ENCODE results near the gene PAH. TPM values are rescaled to one million over a fixed set of nuclear protein-coding genes. Genes with fewer than 3 reads are reported as not detected.
A peak's percentile ranks its signal among the peaks of the same experiment; 100 is the strongest.

Gene PAH
- polyA plus RNA-seq, 3 donors, result not detected

- no peak overlapping the region for H3K4me3 Mint-ChIP-seq
- no peak for DNase-seq
- H3K4me1 ChIP-seq (ENCODE audit: control insufficient read depth in 1 of 2, insufficient read depth in 2 of 2, low read length in 2 of 2), result no peaks in the 10 kb centered on the region
- H3K27me3 ChIP-seq (ENCODE audit: control insufficient read depth in 2 of 2, insufficient read depth in 2 of 2, low read length in 2 of 2), result no peaks in the 10 kb centered on the region
- no peaks in the 10 kb centered on the region for H4K20me1 ChIP-seq (ENCODE audit: insufficient read depth, low read length)
- peaks cover 0 to 5% (median 3%) of the 10 kb centered on the region in 7 donors for H3K9me3 Mint-ChIP-seq
- 80% methylated on average over 1 of the region's 1 CpG for WGBS (ENCODE audit: insufficient coverage)
- peaks cover 0 to 4% (median 2%) of the 10 kb centered on the region in 3 donors for H3K27me3 Mint-ChIP-seq (ENCODE audit: low read depth in 3 of 3)
- no peak overlapping the region for H3K4me2 ChIP-seq (replicated peaks; ENCODE audit: extremely low read depth, low read length, poor library complexity, severe bottlenecking)
- no peak overlapping the region for H3K27ac Mint-ChIP-seq
- no peak overlapping the region for H3K27ac ChIP-seq (ENCODE audit: low read depth in 1 of 2, low read length in 2 of 2)
- no peak overlapping the region for H3K4me3 ChIP-seq (replicated peaks in 1 of 3; ENCODE audit: low read depth in 2 of 3, low read length in 3 of 3)
- no peak overlapping the region for H2AFZ ChIP-seq (ENCODE audit: insufficient read depth, low read depth, low read length, poor library complexity, severe bottlenecking)
- no peaks in the 10 kb centered on the region for H3K36me3 ChIP-seq (replicated peaks in 1 of 2; ENCODE audit: control insufficient read depth in 1 of 2, insufficient read depth in 2 of 2, low read length in 2 of 2)
- TF ChIP-seq CTCF (IDR thresholded peaks at IDR 0.05), result no peak
- H3K9ac ChIP-seq (ENCODE audit: insufficient read depth, low read length, poor library complexity, severe bottlenecking), result no peak overlapping the region
- H3K4me1 Mint-ChIP-seq, result no peaks in the 10 kb centered on the region
- H3K79me2 ChIP-seq (ENCODE audit: insufficient read depth, low read length), result no peaks in the 10 kb centered on the region
- intact Hi-C loops (cut with micrococcal nuclease), result no loop called here
- no peaks in the 10 kb centered on the region for H3K9me3 ChIP-seq (replicated peaks in 1 of 2; ENCODE audit: control insufficient read depth in 1 of 2, insufficient read depth in 1 of 2, low read length in 2 of 2)
- H3K36me3 Mint-ChIP-seq, result no peaks in the 10 kb centered on the region
Measured at GRCh38 chr12:102896067-102896466, 21.0 kb downstream of the PAH start.

- H3K4me1 Mint-ChIP-seq, result no peaks in the 10 kb centered on the region
- H3K9me3 ChIP-seq (replicated peaks in 1 of 2; ENCODE audit: control insufficient read depth in 1 of 2, insufficient read depth in 1 of 2, low read length in 2 of 2), result no peaks in the 10 kb centered on the region
- 66% methylated on average over 2 of the region's 2 CpGs for WGBS (ENCODE audit: insufficient coverage)
- no peaks in the 10 kb centered on the region for H3K79me2 ChIP-seq (ENCODE audit: insufficient read depth, low read length)
- no peak overlapping the region for H3K9ac ChIP-seq (ENCODE audit: insufficient read depth, low read length, poor library complexity, severe bottlenecking)
- peak overlapping the region in 1 of 7 donors; percentile 50 for H3K27ac Mint-ChIP-seq
- no peak for TF ChIP-seq CTCF (IDR thresholded peaks at IDR 0.05)
- no peaks in the 10 kb centered on the region for H4K20me1 ChIP-seq (ENCODE audit: insufficient read depth, low read length)
- H3K36me3 ChIP-seq (replicated peaks in 1 of 2; ENCODE audit: control insufficient read depth in 1 of 2, insufficient read depth in 2 of 2, low read length in 2 of 2), result no peaks in the 10 kb centered on the region
- H3K9me3 Mint-ChIP-seq, result peaks cover 0 to 2% (median 0%) of the 10 kb centered on the region in 7 donors
- H3K27me3 Mint-ChIP-seq (ENCODE audit: low read depth in 3 of 3), result peaks cover 1 to 4% (median 3%) of the 10 kb centered on the region in 3 donors
- no peaks in the 10 kb centered on the region for H3K4me1 ChIP-seq (ENCODE audit: control insufficient read depth in 1 of 2, insufficient read depth in 2 of 2, low read length in 2 of 2)
- no peaks in the 10 kb centered on the region for H3K27me3 ChIP-seq (ENCODE audit: control insufficient read depth in 2 of 2, insufficient read depth in 2 of 2, low read length in 2 of 2)
- intact Hi-C loops (cut with micrococcal nuclease), result no loop called here
- no peak overlapping the region for H3K4me3 ChIP-seq (replicated peaks in 1 of 3; ENCODE audit: low read depth in 2 of 3, low read length in 3 of 3)
- H3K4me2 ChIP-seq (replicated peaks; ENCODE audit: extremely low read depth, low read length, poor library complexity, severe bottlenecking), result no peak overlapping the region
- H3K27ac ChIP-seq (ENCODE audit: low read depth in 1 of 2, low read length in 2 of 2), result no peak overlapping the region
- no peaks in the 10 kb centered on the region for H3K36me3 Mint-ChIP-seq
- no peak overlapping the region for H3K4me3 Mint-ChIP-seq
- H2AFZ ChIP-seq (ENCODE audit: insufficient read depth, low read depth, low read length, poor library complexity, severe bottlenecking), result no peak overlapping the region
- no peak for DNase-seq
Measured at GRCh38 chr12:102891756-102892155, 25.3 kb downstream of the PAH start.

Measured in CD14-positive monocyte (primary cell).